ENCODE results near the gene TMEM33.
A peak's percentile ranks its signal among the peaks of the same experiment; 100 is the strongest.

The TMEM33 gene

GRCh38 chr4:41940834-41941233 is 5.6 kb downstream of the TMEM33 start:
- DNase-seq = no peak

- DNase-seq = no peak
Measured at GRCh38 chr4:41943506-41943905, 8.3 kb downstream of the TMEM33 start.

GRCh38 chr4:41944089-41944488 is 8.9 kb downstream of the TMEM33 start:
- DNase-seq = no peak

GRCh38 chr4:41949531-41949930 is 14.3 kb downstream of the TMEM33 start:
- DNase-seq = no peak

GRCh38 chr4:41957634-41958033 is 22.4 kb downstream of the TMEM33 start:
- no peak for DNase-seq

- no peak for DNase-seq
Measured at GRCh38 chr4:41963105-41963504, 27.9 kb downstream of the TMEM33 start.

- no peak for DNase-seq
Measured at GRCh38 chr4:41964401-41964800, 29.2 kb downstream of the TMEM33 start.

- no peak for DNase-seq
Measured at GRCh38 chr4:41967392-41967791, 32.2 kb downstream of the TMEM33 start.

- DNase-seq = no peak
Measured at GRCh38 chr4:41969671-41970070, 34.4 kb downstream of the TMEM33 start.

- DNase-seq = no peak
Measured at GRCh38 chr4:41975341-41975740, 40.1 kb downstream of the TMEM33 start.

- no peak for DNase-seq
Measured at GRCh38 chr4:41976775-41977516, 41.7 kb downstream of the TMEM33 start.

GRCh38 chr4:41977709-41978108 is 42.5 kb downstream of the TMEM33 start:
- DNase-seq = no peak

- no peak for DNase-seq
Measured at GRCh38 chr4:41981456-41981855, 46.2 kb downstream of the TMEM33 start, which contains the start of gene DCAF4L1. TSS of gene DCAF4L1 (plus strand) at chr4:41981756. CDS start at chr4:41981793, 37 bp downstream.

GRCh38 chr4:41982716-41983115 is 47.5 kb downstream of the TMEM33 start:
- no peak for DNase-seq

- no peak for DNase-seq
Measured at GRCh38 chr4:41985151-41985550, 49.9 kb downstream of the TMEM33 start.

GRCh38 chr4:41989994-41990364 is 54.8 kb downstream of the TMEM33 start:
- no peak for DNase-seq

- DNase-seq = peak; percentile 97
Measured at GRCh38 chr4:41990365-41991111, 55.3 kb downstream of the TMEM33 start, which contains the start of gene SLC30A9. TSS of gene SLC30A9 (plus strand) at chr4:41990530. CDS start at chr4:41990652, 122 bp downstream.

- peak; percentile 58 for DNase-seq
Measured at GRCh38 chr4:41991916-41992767, 56.9 kb downstream of the TMEM33 start.

GRCh38 chr4:41992967-41993857 is 58.0 kb downstream of the TMEM33 start:
- DNase-seq = no peak

- no peak for DNase-seq
Measured at GRCh38 chr4:41994461-41994985, 59.3 kb downstream of the TMEM33 start.

- DNase-seq = no peak
Measured at GRCh38 chr4:41998019-41998418, 62.8 kb downstream of the TMEM33 start.

GRCh38 chr4:41999321-41999720 is 64.1 kb downstream of the TMEM33 start:
- DNase-seq = no peak

Data from islet precursor cell (in vitro differentiated cells).